Measurements from ENCODE around the gene TMEM95.
A peak's percentile ranks its signal among the peaks of the same experiment; 100 is the strongest.
"Not testable (repeated sequence)": the region's sequence is repeated elsewhere in the genome, so short reads cannot be mapped to it uniquely, and the experiment has no call there.

TMEM95 gene

GRCh38 chr17:7329997-7330637 is 24.8 kb upstream of the TMEM95 start:
- FAIRE-seq (no peak), DNase-seq (ENCODE audit: insufficient read length, low spot score) (peak; percentile 91)
- no peak for TF ChIP-seq CTCF (IDR thresholded peaks at IDR 0.05; ENCODE audit: insufficient read depth, missing control alignments)

GRCh38 chr17:7330638-7331015 is 24.3 kb upstream of the TMEM95 start:
- DNase-seq (ENCODE audit: insufficient read length, low spot score) (no peak), FAIRE-seq (no peak)
- no peak for TF ChIP-seq CTCF (IDR thresholded peaks at IDR 0.05; ENCODE audit: insufficient read depth, missing control alignments)

- FAIRE-seq (no peak), DNase-seq (ENCODE audit: insufficient read length, low spot score) (no peak)
- no peak for TF ChIP-seq CTCF (IDR thresholded peaks at IDR 0.05; ENCODE audit: insufficient read depth, missing control alignments)
These were observed 22.8 kb upstream of the TMEM95 start for GRCh38 chr17:7332111-7332510.

- not testable (repeated sequence) for DNase-seq (ENCODE audit: insufficient read length, low spot score); FAIRE-seq
These were observed 22.3 kb upstream of the TMEM95 start for GRCh38 chr17:7332600-7333069.

GRCh38 chr17:7334938-7335538 is 19.9 kb upstream of the TMEM95 start:
- DNase-seq (ENCODE audit: insufficient read length, low spot score) (no peak), FAIRE-seq (no peak)
- no peak for TF ChIP-seq CTCF (IDR thresholded peaks at IDR 0.05; ENCODE audit: insufficient read depth, missing control alignments)

GRCh38 chr17:7335765-7336164 is 19.2 kb upstream of the TMEM95 start:
- not testable (repeated sequence) for FAIRE-seq

GRCh38 chr17:7336240-7337175 is 18.4 kb upstream of the TMEM95 start, which contains the start of gene ACAP1:
ACAP1 (plus strand) TSS chr17:7336529; CDS start chr17:7336735, 206 bp downstream.
- FAIRE-seq (no peak), DNase-seq (ENCODE audit: insufficient read length, low spot score) (no peak)

More at GRCh38 chr17:7335765-7336164, 19.2 kb upstream of the TMEM95 start:
- DNase-seq (ENCODE audit: insufficient read length, low spot score), result not testable (repeated sequence)

DNA sequence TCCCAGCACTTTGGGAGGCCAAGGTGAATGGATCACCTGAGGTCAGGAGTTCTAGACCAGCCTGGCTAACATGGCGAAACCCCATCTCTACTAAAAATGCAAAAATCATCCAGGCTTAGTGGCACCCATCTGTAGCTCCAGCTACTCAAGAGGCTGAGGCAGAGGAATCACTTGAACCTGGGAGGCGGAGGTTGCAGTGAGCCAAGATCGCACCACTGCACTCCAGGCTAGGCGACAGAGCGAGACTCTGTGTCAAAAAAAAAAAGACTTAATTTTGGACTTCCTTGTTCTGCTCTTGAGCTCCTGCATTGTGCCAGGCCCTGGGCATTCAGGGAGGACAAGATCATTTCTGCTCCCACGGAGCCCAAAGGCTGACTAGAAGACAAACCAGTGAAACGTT is 17.4 kb upstream of the TMEM95 start:
- DNase-seq (ENCODE audit: insufficient read length, low spot score); FAIRE-seq: not testable (repeated sequence)

More at GRCh38 chr17:7336240-7337175, 18.4 kb upstream of the TMEM95 start, which contains the start of gene ACAP1:
- TF ChIP-seq CTCF (IDR thresholded peaks at IDR 0.05; ENCODE audit: insufficient read depth, missing control alignments), result no peak

All from D721Med (cell line).